Prostate gland (tissue), 2 donors: ENCODE measurements around the gene LZTS2. TPM values are rescaled to one million over a fixed set of nuclear protein-coding genes. Genes with fewer than 3 reads are reported as not detected.
A peak's percentile ranks its signal among the peaks of the same experiment; 100 is the strongest.

ENCODE experiments used
- DNase-seq: peaks from one replicate; pipeline ENCODE4 v3.0.0-alpha.2; 2019; ENCODE audit warnings: low spot score
- H3K27ac ChIP-seq, 2 donors: fragments of 200-600 bp; sonication (generic); 2 replicates each; pipeline ENCODE4 v1.5.1; 2017 to 2019
- H3K27me3 ChIP-seq: fragments of 200-600 bp; sonication (generic); replicated peaks from 2 replicates; pipeline ENCODE4 v1.5.1; 2019; ENCODE audit not compliant: insufficient read depth
- H3K36me3 ChIP-seq, 2 donors: fragments of 200-600 bp; sonication (generic); 1 replicate in 1 of 2; 2 replicates in 1 of 2; pipeline versions ENCODE4 v1.5.1 to v1.8.1; 2017 to 2019
- H3K4me1 ChIP-seq: fragments of 200-600 bp; sonication (generic); replicated peaks from 2 replicates; pipeline ENCODE4 v1.5.1; 2019
- H3K4me3 ChIP-seq, 2 donors: fragments of 200-600 bp; sonication (generic); 2 replicates each; pipeline ENCODE4 v1.5.1; 2017 to 2019
- H3K9me3 ChIP-seq: fragments of 200-600 bp; sonication (generic); 2 replicates; pipeline ENCODE4 v1.5.1; 2017
- CTCF ChIP-seq, 4 experiments: fragments of 200-600 bp in 2 of 4; fragments of 450-650 bp in 2 of 4; sonication (generic) in 2 of 4; IDR thresholded peaks; 1 replicate in 3 of 4; 2 replicates in 1 of 4; pipeline ENCODE4 v1.5.1; 2016 to 2019; ENCODE audit warnings: antibody characterized with exemption in 4 of 4, mild to moderate bottlenecking in 2 of 4, moderate library complexity in 2 of 4
- POLR2A ChIP-seq: fragments of 450-650 bp; IDR thresholded peaks from one replicate; pipeline ENCODE4 v1.6.1; 2016; ENCODE audit warnings: antibody characterized with exemption, mild to moderate bottlenecking
- POLR2AphosphoS5 ChIP-seq: sonication (generic); formaldehyde crosslinking; IDR thresholded peaks from one replicate; pipeline ENCODE4 v1.6.1; 2017; ENCODE audit warnings: antibody characterized with exemption
- WGBS: methylation state at CpG from one replicate; pipeline ENCODE4 v1.1.5; 2018; 5-methylcytosine and 5-hydroxymethylcytosine counted together
- intact Hi-C: fragments of 100-400 bp; cut with DNase I; formaldehyde crosslinking; loops from one replicate; pipeline ENCODE4 v1.14.2; 2022
- total RNA-seq, 2 donors: library from RNA; depleted of rRNA; stranded (reverse); fragments of >200 nt; gene quantifications; one replicate each; pipeline ENCODE4 v1.1.0, GENCODE V29; 2016

The LZTS2 gene
- total RNA-seq, 2 donors from 2014 or later = 108 to 189 TPM

DNA sequence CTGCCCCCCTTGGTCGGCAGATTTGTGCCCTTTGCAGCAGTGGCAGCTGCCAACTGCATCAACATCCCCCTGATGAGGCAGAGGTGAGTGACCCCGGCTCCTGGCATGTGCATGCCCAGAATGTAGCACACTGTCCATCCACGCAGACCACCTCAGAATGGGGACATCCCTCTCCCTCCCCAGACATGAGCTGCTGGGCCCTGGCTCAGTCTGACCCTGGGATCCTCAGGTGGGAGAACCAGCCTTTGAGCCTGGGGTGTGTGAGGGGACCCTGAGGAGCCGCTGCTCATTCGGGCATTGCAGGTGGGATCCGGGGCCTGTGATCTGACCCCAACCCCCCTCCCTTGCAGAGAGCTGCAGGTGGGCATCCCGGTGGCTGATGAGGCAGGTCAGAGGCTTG is 37.1 kb downstream of the LZTS2 start:
- Histone ChIP-seq H3K27me3 (no peaks in the 10 kb centered on the region), H3K4me3 (no peak overlapping the region), H3K36me3 (peaks cover 0 to 4% of the 10 kb centered on the region in 2 donors), H3K9me3 (no peaks in the 10 kb centered on the region), H3K4me1 (peaks cover 13% of the 10 kb centered on the region), H3K27ac (no peak overlapping the region)
- intact Hi-C loops = no loop called here
- TF ChIP-seq POLR2A (no peak), POLR2AphosphoS5 (no peak), CTCF (IDR thresholded peaks at IDR 0.05) (no peak)
- 84% methylated on average over 5 of the region's 7 CpGs for WGBS
- no peak for DNase-seq

- Histone ChIP-seq H3K4me1 (peaks cover 7% of the 10 kb centered on the region), H3K27me3 (no peaks in the 10 kb centered on the region), H3K27ac (no peak overlapping the region), H3K36me3 (peaks cover 0 to 4% of the 10 kb centered on the region in 2 donors), H3K9me3 (no peaks in the 10 kb centered on the region), H3K4me3 (no peak overlapping the region)
- TF ChIP-seq CTCF (IDR thresholded peaks at IDR 0.05) (no peak), POLR2A (no peak), POLR2AphosphoS5 (no peak)
- DNase-seq = no peak
- WGBS = 63% methylated on average over 5 of the region's 5 CpGs
- intact Hi-C loops = no loop called here
These were observed 38.9 kb downstream of the LZTS2 start for GRCh38 chr10:101038484-101038883.

- H3K9me3 ChIP-seq = no peaks in the 10 kb centered on the region
- peaks cover 7% of the 10 kb centered on the region for H3K4me1 ChIP-seq
- H3K27ac ChIP-seq = no peak overlapping the region
- intact Hi-C loops = loop anchor here (2.0 kb wide), 1 partner anchor 27 kb away; no protein-coding TSS in a partner anchor
- no peaks in the 10 kb centered on the region for H3K27me3 ChIP-seq
- H3K4me3 ChIP-seq = no peak overlapping the region
- DNase-seq = no peak
- WGBS = 82% methylated on average over 3 of the region's 3 CpGs
- peaks cover 0 to 4% of the 10 kb centered on the region in 2 donors for H3K36me3 ChIP-seq
- no peak for TF ChIP-seq POLR2AphosphoS5
- no peak for TF ChIP-seq POLR2A
- TF ChIP-seq CTCF (IDR thresholded peaks at IDR 0.05) = no peak
These were observed 40.5 kb downstream of the LZTS2 start for GRCh38 chr10:101040061-101040460.

DNA sequence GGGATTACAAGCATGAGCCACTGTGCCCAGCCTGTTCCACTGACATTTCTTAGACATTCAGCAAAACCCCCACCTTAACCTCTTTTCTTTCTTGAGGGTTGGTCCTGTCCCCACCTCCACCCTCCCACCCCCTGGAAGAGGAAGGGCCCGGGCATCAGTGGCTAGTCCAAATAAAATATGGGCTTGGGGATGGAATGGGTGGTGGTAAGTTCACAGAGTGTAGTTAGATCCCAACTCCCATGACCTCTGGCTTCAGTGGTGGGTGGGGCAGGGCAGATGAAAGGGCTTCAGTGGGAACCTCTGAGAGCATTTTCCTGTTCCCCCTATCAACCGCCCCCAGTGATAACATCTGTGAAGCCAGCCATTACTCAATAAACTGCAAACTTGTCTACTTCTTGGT is 41.2 kb downstream of the LZTS2 start:
- no peak for DNase-seq
- no peak overlapping the region for H3K27ac ChIP-seq
- 30% methylated on average over 2 of the region's 2 CpGs for WGBS
- no peaks in the 10 kb centered on the region for H3K27me3 ChIP-seq
- H3K36me3 ChIP-seq = no peaks in the 10 kb centered on the region
- no peak for TF ChIP-seq CTCF (IDR thresholded peaks at IDR 0.05)
- no peak for TF ChIP-seq POLR2AphosphoS5
- no peak for TF ChIP-seq POLR2A
- intact Hi-C loops = loop anchor here (2.0 kb wide), 1 partner anchor 26 kb away; no protein-coding TSS in a partner anchor
- no peaks in the 10 kb centered on the region for H3K9me3 ChIP-seq
- H3K4me1 ChIP-seq = peaks cover 7% of the 10 kb centered on the region
- no peak overlapping the region for H3K4me3 ChIP-seq

- intact Hi-C loops = loop anchor here (2.0 kb wide), 1 partner anchor 25 kb away; no protein-coding TSS in a partner anchor
- H3K9me3 ChIP-seq = no peaks in the 10 kb centered on the region
- H3K4me1 ChIP-seq = peaks cover 7% of the 10 kb centered on the region
- H3K4me3 ChIP-seq = no peak overlapping the region
- H3K27ac ChIP-seq = peak overlapping the region in 1 of 2 donors; percentile 82
- H3K36me3 ChIP-seq = no peaks in the 10 kb centered on the region
- TF ChIP-seq POLR2A (no peak), CTCF (IDR thresholded peaks at IDR 0.05) (peak; percentile 65 to 84 (median 76)), POLR2AphosphoS5 (peak; percentile 71)
- WGBS = 20% methylated on average over 6 of the region's 6 CpGs
- H3K27me3 ChIP-seq = no peaks in the 10 kb centered on the region
- peak; percentile 85 for DNase-seq
These were observed 41.7 kb downstream of the LZTS2 start for GRCh38 chr10:101041252-101041761.
